SK-MEL-5 (cell line): ENCODE measurements around the gene FADS6. TPM values are rescaled to one million over a fixed set of nuclear protein-coding genes. Genes with fewer than 3 reads are reported as not detected.

Experiments
- DNase-seq: peaks from one replicate; pipeline ENCODE4 v3.0.0-alpha.2; 2016; ENCODE audit warnings: low read depth, low spot score
- in situ Hi-C: cut with HindIII; loops from 2 replicates; pipeline ENCODE4 v1.10.0; 2016; ENCODE audit warnings: low sequenced_read_pairs, high pct_unique_total_duplicates, low pct_unique_long_range_greater_than_20kb
- polyA plus RNA-seq, 2 experiments: library from polyadenylated mRNA; depleted of rRNA; stranded (reverse); fragments of >200 nt; gene quantifications; 2 replicates each; pipeline ENCODE4 v1.2.3, GENCODE V29; 2015
- total RNA-seq: library from RNA; depleted of rRNA; stranded (reverse); fragments of >200 nt; shearing (Covaris generic); gene quantifications from 2 replicates; pipeline ENCODE4 v1.2.3, GENCODE V29; 2014; rRNA removed

Gene FADS6, protein sequence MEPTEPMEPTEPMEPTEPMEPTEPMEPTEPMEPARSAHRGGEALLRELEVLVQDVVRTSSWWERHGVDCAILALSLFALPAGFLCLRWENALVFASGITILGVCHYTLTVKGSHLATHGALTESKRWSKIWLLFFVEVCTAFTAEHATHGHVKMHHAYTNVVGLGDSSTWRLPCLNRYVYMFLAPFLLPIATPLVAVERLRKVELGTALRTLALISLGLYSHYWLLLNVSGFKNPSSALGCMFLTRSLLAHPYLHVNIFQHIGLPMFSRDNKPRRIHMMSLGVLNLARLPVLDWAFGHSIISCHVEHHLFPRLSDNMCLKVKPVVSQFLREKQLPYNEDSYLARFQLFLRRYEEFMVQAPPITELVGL
- not detected in 2 replicates for total RNA-seq
- polyA plus RNA-seq (2015; cell fraction: cytosol; rRNA removed) = not detected in 2 replicates
- not detected in 2 replicates for polyA plus RNA-seq (2015; cell fraction: nucleus; rRNA removed)

- no peak for DNase-seq
- in situ Hi-C loops = no loop called here
Measured at GRCh38 chr17:74892974-74893911, at the start of gene FADS6. Gene FADS6, minus strand, starts transcription at chr17:74893633. Its CDS starts 38 bp downstream, at chr17:74893595.

DNA sequence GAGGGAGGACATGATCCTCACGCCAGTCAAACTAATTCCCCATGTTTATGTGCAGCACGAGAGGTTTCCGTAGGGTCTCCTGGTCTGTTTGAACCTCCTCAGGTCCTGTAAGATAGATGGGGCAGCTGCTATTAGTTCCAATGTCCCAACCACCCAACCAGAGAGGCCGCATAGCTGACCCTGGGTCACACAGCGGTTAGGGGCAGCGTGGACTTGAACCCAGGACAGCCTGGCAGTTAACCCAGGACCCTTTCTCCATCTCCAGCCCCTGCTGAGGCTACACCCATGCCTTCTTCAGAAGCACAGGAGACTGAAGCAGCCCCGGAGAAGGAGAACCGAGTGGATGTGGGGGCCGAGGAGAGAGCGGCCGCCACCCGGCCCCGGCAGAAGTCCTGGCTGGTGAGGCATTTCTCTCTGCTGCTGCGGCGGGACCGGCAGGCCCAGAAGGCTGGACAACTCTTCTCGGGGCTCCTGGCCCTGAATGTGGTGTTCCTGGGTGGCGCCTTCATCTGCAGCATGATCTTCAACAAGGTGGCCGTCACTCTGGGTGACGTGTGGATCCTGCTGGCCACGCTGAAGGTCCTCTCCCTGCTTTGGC, 47.8 kb upstream of the FADS6 start:
- in situ Hi-C loops = no loop called here
- DNase-seq = no peak

DNA sequence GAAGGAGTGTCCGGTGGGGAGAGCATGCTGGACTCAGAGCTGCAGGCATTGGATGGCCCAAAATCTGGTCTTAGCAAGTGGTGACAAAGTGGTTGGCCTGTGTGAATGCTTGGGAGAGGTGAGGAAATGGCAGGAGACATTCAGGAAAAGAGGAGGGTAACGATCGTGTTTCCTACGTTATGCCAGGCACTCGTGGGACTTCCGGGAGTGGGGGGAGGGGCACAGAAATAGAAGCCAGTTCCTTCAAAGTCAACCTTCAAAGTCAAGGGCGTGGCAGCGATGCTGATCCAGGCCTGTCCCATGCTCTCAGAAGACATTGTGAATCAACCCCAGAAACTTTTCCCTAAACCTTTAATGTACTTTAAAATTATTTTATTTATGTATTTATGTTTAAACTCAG, 46.1 kb upstream of the FADS6 start:
- in situ Hi-C loops = no loop called here
- DNase-seq = no peak

GRCh38 chr17:74938194-74938950, 44.9 kb upstream of the FADS6 start:
- in situ Hi-C loops = no loop called here
- no peak for DNase-seq

- DNase-seq = no peak
- in situ Hi-C loops = no loop called here
Measured at GRCh38 chr17:74937064-74938051, 43.9 kb upstream of the FADS6 start.

GRCh38 chr17:74936470-74936799, 43.0 kb upstream of the FADS6 start:
- in situ Hi-C loops = no loop called here
- DNase-seq = no peak

- in situ Hi-C loops = no loop called here
- DNase-seq = no peak
Measured at GRCh38 chr17:74935585-74936469, 42.4 kb upstream of the FADS6 start, which contains the start of gene OTOP3. Gene OTOP3, plus strand, starts transcription at chr17:74935898. Its CDS starts 24 bp downstream, at chr17:74935922.

DNA sequence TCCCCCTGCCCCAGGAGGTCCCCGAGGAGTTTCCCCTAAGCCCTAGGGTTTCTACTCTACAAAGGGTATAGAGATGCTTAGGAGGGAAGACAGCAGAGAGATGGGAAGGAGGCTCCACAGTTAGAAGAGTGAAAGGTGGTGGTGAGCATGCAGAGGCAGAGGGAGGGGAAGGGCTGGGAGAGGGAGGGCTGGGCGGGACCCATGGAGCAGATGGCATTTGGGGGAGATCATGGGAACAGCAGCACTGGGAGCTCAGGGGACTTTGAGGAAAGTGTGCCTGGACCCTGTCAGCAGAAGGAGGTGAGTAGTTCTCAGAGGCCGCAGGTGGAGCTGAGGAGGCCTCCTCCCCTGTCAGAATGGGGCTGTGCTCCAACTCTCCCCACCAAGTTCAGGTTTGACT, 41.6 kb upstream of the FADS6 start:
- no peak for DNase-seq
- in situ Hi-C loops = no loop called here

- no peak for DNase-seq
- in situ Hi-C loops = no loop called here
Measured at GRCh38 chr17:74930535-74931036, 37.2 kb upstream of the FADS6 start.

DNA sequence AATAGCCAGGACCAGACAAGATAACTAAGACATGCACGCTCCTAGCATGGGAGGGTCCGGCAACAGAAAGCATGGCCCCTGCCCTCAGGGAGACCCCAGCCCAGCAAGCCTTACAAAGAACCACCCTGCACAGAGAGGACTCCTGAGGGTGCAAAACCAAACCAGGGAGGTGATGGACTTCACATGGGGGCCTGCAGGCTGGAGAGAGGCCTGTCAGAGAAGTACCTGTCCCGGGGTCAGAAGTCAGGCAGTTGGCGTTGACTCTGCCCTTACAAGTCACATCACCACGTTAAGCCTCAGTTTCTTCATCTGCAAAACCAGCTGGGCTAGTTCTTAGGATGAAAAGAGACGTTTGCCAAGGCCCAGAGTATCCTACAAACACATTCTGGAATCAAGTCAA, 35.4 kb upstream of the FADS6 start:
- in situ Hi-C loops = no loop called here
- DNase-seq = no peak

DNA sequence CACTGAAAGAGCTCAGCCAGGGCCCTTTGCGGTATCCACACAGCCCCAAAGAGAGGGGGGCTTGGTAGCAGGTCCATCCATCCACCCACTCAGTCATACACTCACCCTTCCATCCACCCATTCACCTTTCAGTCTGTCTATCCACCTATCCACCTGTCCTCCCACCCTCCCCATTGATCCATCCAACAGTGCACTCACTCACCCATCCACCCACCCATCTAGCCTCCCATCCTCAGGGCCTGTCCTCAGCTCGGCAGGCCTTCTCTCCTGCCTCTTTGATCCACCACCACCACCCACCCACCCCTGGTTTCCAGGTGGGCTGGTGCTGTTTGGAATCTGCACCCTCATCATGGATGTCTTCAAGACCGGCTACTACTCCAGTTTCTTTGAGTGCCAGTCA, 31.8 kb upstream of the FADS6 start:
- in situ Hi-C loops = no loop called here

DNA sequence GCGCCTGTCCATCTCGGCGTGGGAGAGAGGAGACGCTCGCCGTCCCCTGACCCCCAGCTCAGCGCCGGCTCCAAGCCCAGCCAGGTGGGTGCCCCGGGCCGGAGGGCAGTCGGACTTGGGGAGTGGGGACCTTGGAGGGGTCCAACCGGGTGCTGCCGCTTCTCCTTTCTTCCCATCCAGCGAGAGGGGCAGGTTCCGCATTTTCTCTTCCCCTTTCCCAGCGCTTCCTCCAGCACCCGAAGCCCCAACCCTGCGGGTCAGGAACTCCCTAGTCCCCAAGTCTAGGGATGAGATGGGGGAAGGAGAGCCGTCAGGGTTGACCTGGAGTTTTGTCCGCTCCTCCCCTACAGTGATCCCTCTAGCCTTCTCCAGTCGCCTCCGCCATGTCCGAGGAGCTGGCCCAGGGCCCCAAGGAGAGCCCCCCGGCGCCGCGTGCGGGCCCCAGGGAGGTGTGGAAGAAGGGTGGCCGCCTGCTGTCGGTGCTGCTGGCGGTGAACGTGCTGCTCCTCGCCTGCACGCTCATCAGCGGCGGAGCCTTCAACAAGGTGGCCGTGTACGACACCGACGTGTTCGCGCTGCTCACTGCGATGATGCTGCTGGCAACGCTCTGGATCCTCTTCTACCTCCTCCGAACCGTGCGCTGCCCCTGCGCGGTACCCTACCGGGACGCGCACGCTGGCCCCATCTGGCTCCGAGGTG, 31.0 kb upstream of the FADS6 start, which contains the start of gene OTOP2:
TSS of gene OTOP2 (plus strand) at position 24 of the 699 bp plus-strand sequence. CDS start at position 384, 360 bp downstream.
- in situ Hi-C loops = no loop called here
- DNase-seq = no peak

More for the DNA sequence above, 31.8 kb upstream of the FADS6 start:
- no peak for DNase-seq

DNA sequence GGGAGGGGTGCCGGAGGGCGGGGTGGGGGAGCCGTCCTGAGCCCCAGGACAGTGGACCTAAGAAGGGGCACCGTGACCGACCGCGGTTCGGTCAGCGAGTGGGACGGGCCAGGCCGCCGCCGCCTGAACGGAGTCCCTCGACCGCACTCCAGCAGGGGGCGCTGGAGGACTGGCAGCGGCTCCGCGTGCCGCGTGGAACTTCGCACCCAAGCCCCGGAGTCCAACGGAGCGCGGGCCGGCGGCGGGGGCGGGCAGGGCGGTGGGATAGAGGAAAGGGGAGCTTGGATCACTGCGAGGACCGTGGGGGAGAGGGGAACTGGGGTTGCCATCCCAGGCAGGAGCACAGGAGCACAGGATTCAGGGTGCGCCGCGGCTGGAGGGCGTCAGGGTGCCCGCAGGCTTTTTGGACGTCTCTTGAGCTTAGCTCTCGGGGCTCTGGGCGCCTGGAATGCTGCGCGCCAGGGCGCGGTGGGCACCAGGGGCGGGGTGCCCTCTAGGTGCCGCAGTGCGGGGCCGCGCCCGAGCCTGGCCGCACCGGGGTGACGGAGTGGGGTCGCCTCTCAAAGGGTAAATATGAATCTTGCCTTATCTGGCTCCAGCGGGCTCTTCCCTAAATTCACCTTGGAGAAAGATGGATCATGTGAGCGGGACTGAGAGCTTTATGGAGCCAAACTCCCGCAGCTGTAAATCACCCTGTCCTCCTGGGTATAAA, 30.3 kb upstream of the FADS6 start:
- in situ Hi-C loops = no loop called here
- peak; percentile 70 for DNase-seq
